Right ventricle myocardium inferior (tissue), 1 donor: ENCODE results near the gene C9. TPM values are rescaled to one million over a fixed set of nuclear protein-coding genes. Genes with fewer than 3 reads are reported as not detected.
A peak's percentile ranks its signal among the peaks of the same experiment; 100 is the strongest.
"Not testable (repeated sequence)": the region's sequence is repeated elsewhere in the genome, so short reads cannot be mapped to it uniquely, and the experiment has no call there.

ENCODE experiments used
- ATAC-seq: fragments of 200-7000 bp; cut with Tn5 transposase; one replicate; pipeline ENCODE4 v1.9.1; 2020; ENCODE audit warnings: mild to moderate bottlenecking, moderate library complexity
- DNase-seq: peaks from one replicate; pipeline ENCODE4 v3.0.0; 2021; ENCODE audit errors: missing footprints
- intact Hi-C: fragments of 100-400 bp; cut with DNase I; formaldehyde crosslinking; loops from one replicate; pipeline ENCODE4 v1.11.0; 2022
- total RNA-seq: library from RNA; stranded (reverse); fragmentation: NEBNext Ultra II Directional; extraction: Animal tissue kit (Norgen Biotek cat#: 25700); gene quantifications from one replicate; pipeline ENCODE4 v1.2.1, GENCODE V29; 2021
- donor health status: DM: no; HTN: yes; CAD: no; lungs with severe emphysema.

Gene C9
- total RNA-seq, 1 donor from 2014 or later = not detected

DNA sequence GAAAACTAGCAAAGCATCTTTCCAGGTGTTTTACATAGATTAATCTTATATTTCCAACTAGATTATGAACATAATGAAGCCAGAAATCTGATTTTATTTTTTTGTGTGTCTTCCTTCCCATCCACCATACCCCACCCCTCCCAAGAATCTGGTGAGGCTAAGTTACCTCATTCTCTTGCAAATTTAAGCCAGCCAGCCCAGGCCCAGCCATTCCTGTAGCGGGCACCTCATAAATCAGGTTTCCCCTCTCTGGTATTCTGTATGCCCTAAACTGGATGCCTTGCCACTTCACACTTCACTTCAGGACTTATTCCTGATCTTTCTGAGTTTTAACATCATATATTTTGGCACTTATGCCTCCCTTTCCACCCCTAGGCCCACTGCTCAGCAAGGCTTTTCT is 21.8 kb downstream of the C9 start:
- intact Hi-C loops = no loop called here
- no peak for ATAC-seq
- DNase-seq = no peak

DNA sequence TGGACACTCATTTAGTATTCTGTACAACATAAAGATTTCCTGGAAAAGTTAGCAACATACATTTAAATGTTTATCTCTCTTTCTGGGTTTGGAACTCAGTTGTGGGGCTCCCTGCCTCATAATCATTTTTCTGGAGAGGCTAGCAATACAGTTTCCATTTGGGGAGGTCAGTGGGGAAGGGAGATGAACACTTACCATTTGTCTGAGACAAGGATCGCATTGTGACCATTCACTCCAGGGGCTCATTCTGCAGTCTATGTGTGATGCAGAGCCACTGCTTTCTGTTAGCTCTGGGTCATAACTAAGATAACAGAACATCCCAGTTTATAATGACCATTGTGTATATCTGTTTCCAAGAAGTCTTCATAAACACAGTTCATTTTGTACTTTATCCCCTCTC is 22.4 kb downstream of the C9 start:
- DNase-seq = no peak
- no peak for ATAC-seq
- intact Hi-C loops = no loop called here

DNA sequence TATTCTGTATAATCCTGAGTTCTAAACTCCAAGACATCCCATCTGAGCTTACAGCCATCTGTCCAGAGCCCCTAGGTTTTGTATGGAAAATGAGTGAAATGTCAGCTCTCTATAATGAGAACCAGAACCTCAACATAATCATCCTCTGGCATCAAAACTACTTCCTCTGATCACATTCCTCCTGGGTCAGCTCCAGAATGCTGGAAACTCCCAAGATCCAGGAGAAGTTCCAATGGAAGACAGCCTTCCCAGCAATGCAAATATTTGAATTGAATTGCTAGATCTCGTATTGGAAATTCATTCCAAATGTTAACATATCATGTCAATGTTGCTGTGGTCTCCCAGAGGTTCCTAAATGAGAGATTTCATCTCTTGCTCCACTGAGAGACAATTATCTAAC is 23.8 kb downstream of the C9 start:
- DNase-seq (no peak), ATAC-seq (no peak)
- intact Hi-C loops = no loop called here

DNA sequence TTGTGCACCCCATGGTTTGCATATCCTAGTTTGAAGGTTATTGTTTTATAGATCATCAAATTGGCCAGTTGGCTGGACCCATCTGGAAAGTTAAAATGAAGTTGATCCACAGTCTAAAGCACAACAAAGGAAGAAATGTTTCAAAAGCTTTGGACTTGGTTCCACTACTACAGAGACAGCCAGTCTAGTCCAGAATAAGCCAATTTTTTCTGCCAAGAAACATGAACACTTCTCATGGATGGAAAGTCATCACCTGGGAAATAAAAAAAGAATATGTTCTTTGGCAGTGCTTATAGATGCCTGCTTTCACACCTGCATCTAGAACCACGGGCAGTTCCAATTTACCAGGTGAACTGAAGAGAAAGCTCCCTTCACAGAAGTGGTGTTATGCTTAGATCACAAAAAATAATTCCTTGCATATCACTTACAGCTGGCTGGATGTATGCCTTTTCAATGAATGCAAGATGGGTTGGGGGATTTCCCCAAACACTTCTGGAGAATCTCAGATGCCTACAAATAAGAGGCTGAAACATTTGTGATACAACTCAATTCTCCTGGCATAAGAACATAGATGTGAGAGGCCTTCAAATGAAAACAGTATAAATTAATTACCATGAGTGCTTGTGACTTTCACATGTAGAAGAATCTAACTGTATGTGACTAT is 26.9 kb downstream of the C9 start:
- intact Hi-C loops = no loop called here
- DNase-seq = no peak
- no peak for ATAC-seq

DNA sequence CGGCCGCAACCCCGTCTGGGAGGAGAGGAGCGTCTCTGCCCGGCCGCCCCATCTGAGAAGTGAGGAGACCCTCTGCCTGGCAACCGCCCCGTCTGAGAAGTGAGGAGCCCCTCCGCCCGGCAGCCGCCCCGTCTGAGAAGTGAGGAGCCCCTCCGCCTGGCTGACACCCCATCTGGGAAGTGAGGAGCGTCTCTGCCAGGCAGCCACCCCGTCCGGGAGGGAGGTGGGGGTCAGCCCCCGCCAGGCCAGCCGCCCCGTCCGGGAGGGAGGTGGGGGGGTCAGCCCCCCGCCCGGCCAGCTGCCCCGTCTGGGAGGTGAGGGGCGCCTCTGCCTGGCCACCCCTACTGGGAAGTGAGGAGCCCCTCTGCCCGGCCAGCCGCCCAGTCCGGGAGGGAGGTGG is 30.0 kb downstream of the C9 start:
- intact Hi-C loops, DNase-seq, ATAC-seq: not testable (repeated sequence)

DNA sequence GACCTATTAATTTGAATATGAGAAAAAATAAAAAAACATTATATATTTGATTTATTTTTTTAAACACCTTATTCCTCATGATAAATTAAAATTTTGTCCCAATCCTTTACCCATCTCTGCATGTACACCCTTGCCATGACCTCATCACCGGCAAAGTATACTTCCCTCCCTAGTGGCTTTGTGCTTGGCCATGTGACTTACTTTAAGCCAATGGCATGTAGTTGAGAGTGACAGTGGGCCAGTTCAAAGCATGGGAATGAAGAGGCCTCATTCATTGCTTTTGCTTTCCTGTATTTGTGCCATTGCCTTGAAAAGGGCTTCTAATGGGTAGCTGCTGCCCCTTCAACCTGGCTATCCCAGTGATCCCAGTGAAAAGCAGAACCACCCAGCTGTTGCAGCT is 31.2 kb downstream of the C9 start:
- no peak for ATAC-seq
- no peak for DNase-seq
- intact Hi-C loops = no loop called here

DNA sequence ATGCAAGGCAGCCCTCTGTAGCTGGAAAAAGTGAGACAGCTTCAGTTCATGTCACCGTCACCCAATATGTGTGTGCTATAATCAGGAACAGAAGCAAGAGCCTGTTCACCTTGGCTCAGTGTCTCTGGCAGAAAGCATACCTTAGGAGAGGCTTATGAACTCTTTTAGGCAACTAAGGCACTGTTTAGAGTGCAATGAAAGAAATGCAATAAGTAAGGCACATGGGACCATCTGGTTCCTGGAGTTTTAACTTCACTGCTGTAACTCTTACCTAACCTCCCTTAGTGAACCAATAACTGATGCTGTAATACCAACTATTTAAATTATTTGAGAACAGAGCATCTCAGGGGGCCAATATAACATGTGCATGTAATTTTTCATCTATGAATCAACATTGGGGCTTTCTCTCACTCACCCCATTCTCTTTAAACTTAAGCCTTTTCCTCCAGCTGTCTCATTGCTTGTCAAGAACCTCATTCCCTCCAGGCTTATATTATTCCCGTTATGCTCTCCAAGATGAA is 32.4 kb downstream of the C9 start:
- ATAC-seq (no peak), DNase-seq (no peak)
- intact Hi-C loops = no loop called here

DNA sequence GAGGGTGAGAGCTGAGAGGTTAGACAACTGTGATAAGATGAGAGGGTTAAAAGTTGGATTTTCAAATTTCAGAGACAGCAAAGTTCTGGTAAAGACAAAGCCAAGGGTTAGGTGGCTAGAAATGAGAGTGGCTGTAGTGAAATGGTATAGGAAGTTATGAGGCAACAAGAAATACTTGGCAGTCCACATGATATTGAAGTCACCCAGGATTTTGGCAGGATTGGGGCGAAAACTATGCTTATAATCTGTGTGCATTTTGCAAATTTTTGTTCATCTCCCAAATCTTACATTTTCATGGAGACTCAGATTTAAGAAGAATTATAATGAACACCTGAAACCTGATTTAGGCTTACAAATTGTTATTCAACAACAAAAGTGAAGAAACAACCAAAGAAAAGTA is 35.6 kb downstream of the C9 start:
- intact Hi-C loops = no loop called here

DNA sequence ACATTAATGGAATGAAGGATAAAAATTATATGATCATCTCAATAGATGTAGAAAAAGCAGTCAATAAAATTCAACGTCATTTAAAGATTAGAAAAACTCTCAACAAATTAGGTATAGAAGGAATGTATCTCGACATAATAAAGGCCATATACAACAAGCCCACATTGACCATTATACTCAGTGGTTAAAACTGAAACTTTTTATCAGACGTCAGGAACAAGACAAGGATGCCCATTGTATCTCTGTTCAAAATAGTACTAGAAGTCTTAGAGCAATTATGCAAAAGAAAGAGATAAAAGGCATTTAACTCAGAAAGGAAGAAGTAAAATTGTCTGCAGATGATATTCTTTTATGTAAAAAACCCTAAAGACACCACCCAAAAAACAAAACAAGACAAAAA is 40.8 kb downstream of the C9 start:
- intact Hi-C loops = no loop called here
- DNase-seq (no peak), ATAC-seq (no peak)

More for the DNA sequence above, 35.6 kb downstream of the C9 start:
- ATAC-seq = no peak
- no peak for DNase-seq

DNA sequence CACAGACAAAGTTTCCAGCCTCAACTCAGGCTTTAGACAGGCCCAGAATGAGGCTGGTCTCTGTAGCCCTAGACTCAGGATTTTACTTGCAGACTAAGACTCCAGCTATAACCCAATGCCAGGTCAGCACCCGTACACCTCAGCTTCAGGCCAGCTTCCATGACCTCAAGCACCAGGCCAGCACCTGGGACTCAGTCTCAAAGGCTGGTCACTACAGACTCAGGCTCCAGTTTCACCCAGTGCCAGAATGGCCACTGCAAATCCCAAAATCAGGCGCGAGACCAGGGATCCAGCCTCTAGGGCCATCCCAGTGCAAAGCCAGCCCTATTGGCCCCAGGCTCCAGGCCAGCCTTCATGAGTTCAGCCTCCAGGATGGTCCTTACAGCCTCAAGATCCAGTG is 44.9 kb downstream of the C9 start:
- no peak for DNase-seq
- ATAC-seq = no peak
- intact Hi-C loops = no loop called here

DNA sequence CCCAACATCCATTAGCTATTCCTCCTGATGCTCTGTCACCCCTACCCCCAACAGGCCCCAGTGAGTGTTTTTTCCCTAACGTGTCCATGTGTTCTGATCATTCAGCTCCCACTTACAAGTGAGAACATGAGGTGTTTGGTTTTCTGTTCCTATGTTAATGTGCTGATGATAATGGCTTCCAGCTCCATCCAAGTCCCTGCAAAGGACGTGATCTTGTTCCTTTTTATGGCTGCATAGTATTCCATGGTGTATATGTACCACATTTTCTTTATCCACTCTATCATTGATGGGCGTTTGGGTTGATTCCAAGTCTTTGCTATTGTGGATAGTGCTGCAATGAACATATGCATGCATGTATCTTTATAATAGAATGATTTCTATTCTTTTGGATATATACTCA is 47.8 kb downstream of the C9 start:
- DNase-seq, intact Hi-C loops, ATAC-seq: not testable (repeated sequence)

DNA sequence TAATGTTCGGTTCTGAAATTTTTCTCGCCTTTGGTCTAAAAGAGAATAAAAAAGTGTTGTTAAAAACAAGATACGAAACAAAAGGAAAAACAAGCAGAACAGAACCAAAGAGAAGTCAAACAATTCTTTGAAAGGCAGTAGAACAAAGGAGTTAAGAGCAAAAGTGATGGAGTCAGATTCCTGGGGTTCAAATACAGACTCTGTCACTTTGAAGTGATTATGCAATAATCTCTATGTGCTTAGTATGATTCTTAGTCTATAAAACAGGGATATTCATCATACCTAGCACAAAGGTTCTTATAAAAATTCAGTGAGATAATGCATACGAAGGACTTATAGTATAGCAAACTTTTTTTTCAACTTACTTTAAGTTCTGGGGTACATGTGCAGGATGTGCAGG is 48.3 kb downstream of the C9 start:
- ATAC-seq (no peak), DNase-seq (no peak)
- intact Hi-C loops = no loop called here

DNA sequence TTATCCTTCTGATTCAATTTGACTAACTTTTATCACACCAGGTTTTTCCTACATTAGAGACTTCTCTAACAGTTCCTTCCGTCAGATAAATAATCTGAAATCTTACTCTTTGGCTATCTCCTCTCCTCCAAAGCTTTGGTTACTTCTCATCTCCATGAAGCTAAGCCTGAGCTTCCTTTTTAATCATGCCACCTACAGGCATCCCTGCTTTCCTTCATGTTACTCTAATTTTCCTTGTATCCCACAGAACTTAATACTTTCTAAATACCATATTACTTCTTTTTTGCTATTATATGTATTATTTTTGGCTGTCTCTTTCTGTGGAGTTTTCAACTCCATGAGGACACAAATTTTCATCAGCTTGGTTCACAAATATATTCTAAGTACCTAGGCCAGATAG is 49.7 kb downstream of the C9 start:
- intact Hi-C loops = no loop called here
- no peak for DNase-seq
- no peak for ATAC-seq

DNA sequence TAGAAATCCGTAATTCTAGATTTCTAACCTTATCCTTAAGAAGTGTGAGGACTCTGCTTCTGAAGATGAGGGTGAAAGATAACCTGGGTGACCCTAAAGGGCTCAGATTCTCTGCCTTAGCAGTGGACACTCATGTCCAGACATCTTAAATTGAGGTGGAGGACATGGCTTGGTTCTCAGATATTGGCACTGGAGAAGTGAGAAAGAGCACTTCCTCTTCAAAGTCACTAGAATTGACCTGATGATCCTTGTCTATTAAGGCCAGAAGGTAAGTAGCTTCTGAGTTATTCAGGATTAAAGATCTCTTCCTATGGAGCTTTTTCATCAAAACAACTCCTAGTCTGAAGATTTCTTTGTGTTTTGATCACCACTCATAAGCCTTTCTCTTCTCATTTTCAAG is 54.8 kb downstream of the C9 start:
- no peak for DNase-seq
- intact Hi-C loops = no loop called here
- no peak for ATAC-seq

DNA sequence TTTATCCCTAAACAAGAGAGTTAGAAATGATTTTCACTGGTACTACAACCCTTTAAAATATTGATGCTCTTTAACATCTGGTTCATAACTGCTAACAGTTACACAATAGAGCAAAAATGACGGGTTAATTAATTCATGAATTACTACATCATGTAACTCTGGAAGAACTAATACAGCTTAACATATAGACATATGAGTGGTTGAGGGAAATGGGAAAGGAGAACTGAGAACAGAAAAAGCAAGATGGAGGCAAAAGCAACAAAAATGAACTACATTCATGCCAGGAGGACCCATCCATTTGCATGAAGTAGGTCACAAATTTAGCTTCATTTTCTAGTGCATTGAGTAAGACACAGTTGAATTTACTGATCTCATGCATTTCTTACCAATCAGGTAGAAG is 61.8 kb downstream of the C9 start:
- ATAC-seq = no peak
- intact Hi-C loops = no loop called here
- no peak for DNase-seq

DNA sequence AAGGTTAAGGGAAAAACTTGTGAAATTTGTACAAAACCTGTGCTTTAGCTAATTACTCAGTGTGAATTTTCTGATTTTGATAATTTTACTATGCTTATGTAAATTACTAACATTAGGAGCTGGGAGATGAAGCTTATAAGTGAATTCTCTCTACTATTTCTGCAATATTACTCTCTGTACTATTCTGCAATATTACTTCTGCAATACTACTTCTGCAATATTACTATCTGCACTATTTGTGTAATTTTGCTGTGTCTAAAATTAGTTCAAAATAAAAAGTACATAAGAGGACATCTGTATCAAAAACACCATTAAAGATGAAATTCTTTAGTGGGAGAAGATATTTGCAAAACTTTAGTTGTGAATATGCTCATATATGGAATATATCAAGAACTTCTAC is 62.9 kb downstream of the C9 start:
- no peak for ATAC-seq
- intact Hi-C loops = no loop called here
- DNase-seq = no peak

DNA sequence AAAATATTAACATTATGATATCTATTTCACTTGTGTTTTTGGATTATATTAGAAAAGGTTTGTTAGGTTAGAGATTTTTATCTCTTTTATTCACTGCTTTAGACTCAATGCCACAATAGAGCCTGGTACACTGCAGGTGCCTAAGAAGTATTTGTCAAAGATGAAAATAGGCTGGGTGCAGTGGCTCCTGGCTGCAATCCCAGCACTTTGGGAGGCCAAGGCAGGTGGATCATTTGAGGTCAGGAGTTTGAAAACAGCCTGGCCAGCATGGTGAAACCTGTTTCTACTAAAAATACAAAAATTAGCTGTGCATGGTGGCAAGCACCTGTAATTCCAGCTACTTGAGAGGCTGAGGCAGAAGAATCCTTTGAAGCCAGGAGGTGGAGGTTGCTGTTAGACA is 64.3 kb downstream of the C9 start:
- DNase-seq (no peak), ATAC-seq (no peak)
- intact Hi-C loops = no loop called here

DNA sequence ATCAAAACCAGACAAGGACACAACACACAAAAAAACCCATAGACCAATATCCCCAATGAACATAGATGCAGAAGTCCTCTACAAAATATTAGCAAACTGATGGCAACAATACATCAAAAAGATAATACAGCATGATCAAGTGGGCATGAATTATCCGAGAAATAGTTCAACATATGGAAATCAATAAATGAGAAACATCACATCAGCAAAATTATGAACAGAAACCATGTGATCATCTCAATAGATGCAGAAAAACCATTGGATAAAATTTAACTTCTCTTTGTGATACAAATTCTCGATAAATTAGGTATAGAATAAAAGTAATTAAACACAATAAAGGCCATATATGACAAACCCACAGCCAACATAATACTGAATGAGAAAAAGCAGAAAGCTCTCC is 69.6 kb downstream of the C9 start:
- intact Hi-C loops = no loop called here
- no peak for DNase-seq
- ATAC-seq = no peak

DNA sequence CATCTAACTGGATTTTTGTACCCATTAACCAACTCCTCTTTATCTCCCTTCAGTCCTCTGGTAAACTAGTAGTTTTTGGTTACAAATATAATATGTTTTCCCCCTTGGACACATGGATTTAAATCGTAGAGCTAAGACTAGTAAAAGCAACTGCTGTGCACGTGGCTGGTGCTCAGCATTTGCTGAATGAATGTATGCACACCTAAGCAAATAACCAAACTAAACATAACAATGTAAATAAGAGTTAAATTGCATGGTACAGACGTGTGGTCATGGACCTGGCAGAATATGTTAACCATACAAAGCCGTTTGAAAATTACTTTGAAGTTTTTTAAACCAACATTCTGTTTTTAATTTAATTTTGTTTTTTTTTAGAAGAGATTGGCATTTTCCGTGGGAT is 79.7 kb downstream of the C9 start:
- intact Hi-C loops = loop anchor here (10.0 kb wide), 1 partner anchor 140 kb away; no protein-coding TSS in a partner anchor
- DNase-seq = no peak
- ATAC-seq = no peak

DNA sequence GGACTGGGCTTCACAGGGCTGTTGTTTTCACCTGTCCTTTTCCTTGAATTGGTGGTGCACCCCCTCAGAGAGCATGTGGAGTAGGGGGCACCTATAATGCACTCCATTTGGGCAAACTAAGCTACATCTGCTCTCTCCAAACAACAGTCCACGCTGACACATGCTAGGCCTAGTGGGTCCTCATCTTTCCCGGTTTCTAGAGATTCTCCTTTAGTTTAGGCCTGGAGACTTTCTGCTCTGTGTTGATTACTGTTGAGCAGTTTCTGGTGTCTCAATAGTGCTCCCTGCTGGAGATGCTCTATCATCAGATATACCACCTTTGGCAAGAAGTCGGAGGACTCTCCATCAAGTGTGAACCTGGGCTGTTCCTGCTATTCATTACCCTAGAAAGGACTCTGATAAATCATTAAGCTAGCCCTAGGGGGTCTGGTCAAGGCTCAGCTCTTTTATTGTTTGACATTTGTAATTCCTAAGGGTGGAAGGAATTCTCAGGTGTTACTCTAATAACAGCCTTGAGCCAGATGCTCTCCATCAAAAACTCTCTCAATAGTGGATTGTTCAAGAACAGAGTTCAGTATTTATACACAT is 81.0 kb downstream of the C9 start:
- ATAC-seq (peak; percentile 73), DNase-seq (no peak)
- intact Hi-C loops = loop anchor here (2.0 to 10.0 kb wide), 2 partner anchors 67 to 139 kb away; no protein-coding TSS in a partner anchor

DNA sequence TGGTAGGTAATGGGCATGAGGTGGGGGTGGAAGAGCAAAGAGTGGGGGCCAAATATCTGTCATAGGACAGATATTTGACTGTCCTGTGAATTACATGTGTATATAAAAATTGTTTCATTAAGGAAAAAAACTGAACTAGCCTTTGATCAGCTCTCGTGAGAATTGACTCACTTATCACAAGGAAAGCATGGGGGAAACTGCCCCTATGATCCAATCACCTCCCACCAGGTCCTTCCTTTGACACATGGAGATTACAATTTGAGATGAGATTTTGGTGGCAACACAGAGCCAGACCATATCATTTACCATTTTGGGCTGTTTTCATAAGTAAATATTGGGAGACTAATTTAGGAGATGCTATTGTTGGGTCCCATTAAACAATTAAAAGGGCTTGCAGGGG is 81.7 kb downstream of the C9 start:
- intact Hi-C loops = loop anchor here (2.0 to 10.0 kb wide), 2 partner anchors 66 to 138 kb away; no protein-coding TSS in a partner anchor
- DNase-seq = no peak
- ATAC-seq = no peak
